ENCODE results near the gene TMEM59L. TPM values are rescaled to one million over a fixed set of nuclear protein-coding genes. Genes with fewer than 3 reads are reported as not detected.
"Not testable (repeated sequence)": the region's sequence is repeated elsewhere in the genome, so short reads cannot be mapped to it uniquely, and the experiment has no call there.

The TMEM59L gene
- polyA plus RNA-seq (2013, experiment 1 of 2; ENCODE audit: insufficient read length): 2.3 TPM
- 3.0 TPM for polyA plus RNA-seq (2013, experiment 2 of 2; ENCODE audit: insufficient read length)

DNA sequence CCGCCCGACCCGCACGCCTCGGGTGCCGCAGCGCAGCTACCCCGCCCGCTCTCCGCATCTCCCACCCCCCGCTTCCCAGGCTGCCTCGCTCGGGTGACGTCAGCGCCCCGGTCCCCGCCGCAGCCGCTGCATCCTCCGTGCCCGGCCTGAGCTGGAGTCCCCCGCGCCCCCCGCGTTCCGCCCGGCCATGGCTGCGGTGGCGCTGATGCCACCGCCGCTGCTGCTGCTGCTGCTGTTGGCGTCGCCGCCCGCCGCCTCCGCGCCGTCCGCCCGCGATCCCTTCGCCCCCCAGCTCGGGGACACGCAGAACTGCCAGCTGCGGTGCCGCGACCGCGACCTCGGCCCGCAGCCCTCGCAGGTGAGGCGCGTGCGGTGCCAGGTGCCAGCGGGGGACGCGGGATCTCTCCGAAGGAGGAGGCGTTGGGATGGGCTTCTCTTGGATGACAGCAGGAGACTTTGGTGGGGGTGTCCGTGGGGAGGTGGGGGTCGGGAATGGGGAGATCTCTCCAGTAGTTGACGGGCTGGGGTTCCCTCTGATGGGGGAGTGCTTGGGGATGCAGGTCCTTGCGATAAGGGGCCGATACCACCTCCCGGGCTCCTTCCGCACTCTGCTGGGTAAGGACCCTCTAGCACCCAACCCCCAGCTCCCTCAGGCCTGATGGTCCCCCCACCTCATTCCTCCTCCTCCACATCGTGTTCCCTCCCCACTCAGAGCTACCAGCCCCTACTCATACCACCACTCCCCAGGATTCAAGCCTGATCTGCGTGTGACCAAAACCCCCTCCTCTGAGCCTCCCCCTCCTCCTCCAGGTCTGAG, at the start of gene TMEM59L:
TMEM59L (plus strand) TSS at position 99 of the 817 bp plus-strand sequence; CDS start at position 188, 89 bp downstream.
- DNase-seq: no peak

DNA sequence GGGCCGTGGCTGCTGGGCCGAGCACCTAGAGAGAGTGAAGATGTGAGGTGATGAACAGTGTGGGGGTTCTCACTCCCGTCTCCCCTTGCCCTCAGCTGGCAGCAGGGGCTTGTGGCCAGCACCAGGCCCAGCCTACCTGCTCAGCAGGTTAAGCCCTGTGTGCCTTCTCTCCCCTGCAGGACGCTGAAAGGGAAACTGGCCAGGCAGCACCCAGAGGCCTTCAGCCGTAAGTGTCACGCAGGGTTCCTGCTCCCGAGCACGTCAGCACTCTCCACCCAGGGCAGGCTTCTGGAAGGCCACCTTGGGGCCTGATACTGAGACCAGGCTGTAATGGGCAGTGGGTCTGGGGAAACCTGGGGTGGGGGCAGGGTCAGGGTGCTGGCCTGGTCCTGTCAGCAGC, 45.7 kb upstream of the TMEM59L start:
- DNase-seq: no peak

DNA sequence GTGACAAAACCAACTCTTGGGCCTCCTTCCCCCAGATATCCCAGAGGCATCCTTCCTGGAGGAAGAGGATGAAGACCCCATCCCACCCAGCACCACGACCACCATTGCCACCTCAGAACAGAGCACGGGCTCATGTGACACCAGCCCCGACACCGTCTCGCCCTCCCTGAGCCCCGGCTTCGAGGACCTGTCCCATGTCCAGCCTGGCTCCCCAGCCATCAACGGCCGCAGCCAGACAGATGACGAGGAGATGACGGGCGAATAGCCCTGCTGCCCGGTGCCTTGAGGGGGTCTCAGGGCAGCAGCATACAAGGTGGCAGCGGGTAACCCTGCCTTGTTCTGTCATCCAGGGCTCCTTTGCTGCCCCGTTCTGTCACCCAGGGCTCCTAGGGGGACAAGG, 44.3 kb upstream of the TMEM59L start:
- DNase-seq: no peak

DNA sequence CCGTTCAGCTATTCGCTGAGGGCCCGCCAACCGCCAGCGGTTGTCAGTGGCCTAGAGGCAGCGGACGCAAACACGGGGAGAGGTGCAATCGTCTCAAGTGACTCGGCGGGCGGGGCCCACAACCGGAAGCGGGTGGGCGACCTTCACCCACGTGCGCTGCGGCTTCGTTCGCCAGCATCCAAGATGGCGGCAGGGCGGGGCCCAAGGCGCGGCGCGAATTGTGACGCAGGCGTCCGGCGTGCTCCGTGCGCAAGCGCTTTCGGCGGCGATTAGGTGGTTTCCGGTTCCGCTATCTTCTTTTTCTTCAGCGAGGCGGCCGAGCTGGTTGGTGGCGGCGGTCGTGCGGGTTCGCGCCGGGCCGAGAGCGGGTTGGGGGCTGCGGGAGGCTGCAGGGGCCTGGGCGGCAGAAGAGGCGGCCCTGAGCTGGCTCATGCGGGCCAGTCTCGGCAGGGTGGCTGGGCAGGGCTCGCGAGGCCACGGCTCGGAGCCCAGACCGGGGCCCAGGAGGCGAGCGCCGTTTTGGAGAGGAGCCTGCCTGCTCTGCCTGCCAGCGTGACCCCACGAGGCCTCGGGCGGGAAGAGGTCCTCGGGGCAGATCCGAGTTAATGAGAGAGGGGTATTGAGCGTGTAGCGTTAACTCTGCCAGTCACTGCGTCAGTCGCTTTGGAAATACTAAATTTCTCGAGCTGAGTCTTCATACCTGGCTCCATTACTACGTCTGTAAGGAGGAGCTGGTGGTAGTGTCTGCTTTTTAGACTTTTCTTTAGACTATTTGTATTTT, 40.9 kb upstream of the TMEM59L start, which contains the start of gene UBA52:
UBA52 (plus strand) TSS at position 294 of the 781 bp plus-strand sequence. CDS start 1,444 bp downstream, outside the sequence.
- DNase-seq: peak; percentile 96

DNA sequence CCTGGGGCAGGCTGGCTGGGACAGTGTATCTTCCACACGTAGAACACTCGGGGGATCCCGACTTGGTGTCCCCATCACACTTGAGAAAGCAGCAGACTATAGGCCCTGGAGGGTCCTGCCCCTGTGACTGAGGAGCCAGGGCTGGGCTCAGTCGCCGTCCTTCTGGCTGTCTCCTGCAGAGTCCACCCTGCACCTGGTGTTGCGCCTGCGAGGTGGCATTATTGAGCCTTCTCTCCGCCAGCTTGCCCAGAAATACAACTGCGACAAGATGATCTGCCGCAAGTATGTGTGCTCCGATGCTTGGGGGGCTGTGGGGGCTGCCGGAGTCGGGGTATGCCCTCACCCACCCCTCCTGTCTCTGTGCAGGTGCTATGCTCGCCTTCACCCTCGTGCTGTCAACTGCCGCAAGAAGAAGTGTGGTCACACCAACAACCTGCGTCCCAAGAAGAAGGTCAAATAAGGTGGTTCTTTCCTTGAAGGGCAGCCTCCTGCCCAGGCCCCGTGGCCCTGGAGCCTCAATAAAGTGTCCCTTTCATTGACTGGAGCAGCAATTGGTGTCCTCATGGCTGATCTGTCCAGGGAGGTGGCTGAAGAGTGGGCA, 37.9 kb upstream of the TMEM59L start:
- no peak for DNase-seq

DNA sequence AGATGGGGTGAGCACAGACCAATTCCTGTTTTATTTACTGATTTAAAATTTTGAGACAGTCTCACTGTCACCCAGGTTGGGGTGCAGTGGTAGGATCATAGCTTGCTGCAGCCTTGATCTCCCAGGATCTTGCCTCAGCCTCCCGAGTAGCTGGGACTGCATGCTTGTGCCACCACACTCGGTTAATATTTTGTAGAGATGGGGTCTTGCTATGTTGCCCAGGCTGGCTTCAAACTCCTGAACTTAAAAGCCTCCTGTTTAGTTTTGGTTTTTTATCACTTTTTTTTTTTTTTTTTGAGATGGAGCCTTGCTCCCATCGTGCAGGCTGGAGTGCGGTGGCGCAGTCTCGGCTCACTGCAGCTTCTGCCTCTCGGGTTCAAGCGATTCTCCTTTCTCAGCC, 36.3 kb upstream of the TMEM59L start:
- no peak for DNase-seq

DNA sequence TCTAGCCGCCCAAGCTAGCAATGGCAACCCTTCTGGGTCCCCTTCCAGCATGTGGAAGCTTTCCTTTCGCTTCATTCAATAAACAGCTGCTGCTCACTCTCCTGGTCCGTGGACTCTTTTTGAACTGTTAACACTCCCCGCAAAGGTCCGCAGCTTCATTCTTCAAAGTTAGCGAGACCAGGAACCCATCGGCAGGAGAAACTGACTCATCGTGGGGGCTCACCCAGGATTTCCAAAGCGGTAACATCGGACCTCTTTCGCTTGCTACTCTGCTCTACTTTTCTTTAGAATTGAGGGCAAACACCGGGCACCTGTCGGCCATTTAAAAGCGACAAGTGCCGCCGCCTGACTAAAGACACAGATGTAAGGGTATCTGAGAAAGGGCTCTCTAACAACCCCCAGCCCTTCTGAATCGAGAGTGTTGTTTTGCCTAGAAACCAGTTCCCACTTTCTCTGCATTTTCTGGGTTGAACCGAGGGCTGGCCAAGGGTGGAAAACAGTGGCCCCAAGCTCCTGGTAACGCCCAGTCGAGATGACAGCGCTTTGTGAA, 35.2 kb upstream of the TMEM59L start:
- DNase-seq: no peak

DNA sequence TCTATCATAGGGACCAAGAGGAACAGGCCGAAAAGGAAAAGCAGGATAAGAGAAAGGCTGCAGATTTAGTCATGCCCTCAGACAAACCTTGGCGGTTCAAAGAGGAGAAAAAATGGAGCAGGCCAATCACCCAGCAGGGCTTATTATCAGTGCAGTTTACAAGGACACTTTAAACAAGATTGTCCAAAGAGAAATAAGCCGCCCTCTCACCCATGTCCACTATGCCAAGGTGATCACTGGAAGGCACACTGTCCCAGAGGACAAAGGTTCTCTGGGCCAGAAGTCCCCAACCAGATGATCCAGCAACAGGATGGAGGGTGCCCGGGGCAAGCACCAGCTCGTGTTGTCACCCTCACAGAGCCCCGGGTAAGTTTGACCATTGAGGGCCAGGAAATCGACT, 32.4 kb upstream of the TMEM59L start:
- no peak for DNase-seq

DNA sequence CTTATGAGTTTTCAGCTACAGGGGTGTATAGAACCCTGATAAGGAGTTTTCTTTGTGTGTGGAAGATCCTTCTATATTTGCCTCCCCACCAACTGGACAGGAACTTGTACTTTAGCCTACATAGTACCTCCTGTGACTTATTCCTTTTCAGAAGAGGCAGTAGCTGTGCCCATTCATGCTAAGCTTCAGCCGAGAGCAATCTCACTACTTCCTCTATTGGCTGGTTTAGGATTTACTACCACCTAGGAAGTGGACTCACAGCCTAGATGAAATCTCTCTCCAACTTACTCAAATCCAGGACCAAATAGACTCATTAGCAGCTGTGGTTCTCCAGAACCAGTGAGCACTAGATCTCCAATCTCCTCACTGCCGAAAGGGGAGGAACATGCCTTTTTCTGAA, 26.4 kb upstream of the TMEM59L start:
- no peak for DNase-seq

DNA sequence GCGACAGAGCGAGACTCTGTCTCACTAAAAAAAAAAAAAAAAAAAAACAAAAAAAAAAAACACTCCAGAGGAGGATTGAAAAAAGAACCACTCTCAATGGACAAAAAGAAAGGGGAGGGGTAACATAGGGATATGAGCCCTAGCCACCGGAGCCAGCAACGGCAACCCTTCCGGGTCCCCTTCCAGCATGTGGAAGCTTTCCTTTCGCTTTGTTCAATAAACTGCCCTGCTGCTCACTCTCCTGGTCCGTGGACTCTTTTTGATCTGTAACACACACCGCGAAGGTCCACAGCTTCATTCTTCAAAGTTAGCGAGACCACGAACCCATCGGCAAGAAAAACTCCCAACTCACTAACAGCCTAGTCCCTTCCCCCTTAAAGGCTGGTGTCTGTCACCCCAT, 25.1 kb upstream of the TMEM59L start:
- DNase-seq: no peak

DNA sequence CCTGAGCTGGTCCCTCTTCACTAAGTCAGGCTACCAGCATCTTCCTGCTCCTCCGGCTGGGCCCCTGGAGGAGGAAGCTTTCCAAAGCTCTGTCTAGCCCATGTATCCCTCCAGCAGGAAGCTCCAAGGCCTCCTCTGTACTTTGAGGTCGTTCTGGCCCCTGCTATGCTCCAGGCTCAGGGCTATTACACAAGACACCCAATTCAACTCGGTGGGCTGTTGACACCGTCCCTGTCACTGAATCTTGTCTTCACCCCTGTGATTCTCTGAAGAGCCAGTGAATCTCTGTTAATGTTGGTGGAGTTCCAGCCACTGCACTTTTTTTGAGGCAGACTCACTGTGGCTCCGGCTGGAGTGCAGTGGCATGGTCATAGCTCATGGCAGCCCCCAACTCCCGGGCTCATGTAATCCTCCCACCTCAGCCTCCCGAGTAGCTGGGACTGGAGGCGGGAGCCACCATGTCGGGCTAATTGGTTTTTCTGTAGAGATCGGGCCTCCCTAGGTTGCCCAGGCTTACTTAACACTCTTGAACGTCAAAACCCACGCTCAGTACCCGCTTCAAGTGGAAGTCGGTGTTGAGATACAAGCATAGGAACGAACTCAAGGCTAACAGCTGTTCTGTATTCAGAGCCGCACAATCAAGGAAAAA, 24.6 kb upstream of the TMEM59L start:
- no peak for DNase-seq

DNA sequence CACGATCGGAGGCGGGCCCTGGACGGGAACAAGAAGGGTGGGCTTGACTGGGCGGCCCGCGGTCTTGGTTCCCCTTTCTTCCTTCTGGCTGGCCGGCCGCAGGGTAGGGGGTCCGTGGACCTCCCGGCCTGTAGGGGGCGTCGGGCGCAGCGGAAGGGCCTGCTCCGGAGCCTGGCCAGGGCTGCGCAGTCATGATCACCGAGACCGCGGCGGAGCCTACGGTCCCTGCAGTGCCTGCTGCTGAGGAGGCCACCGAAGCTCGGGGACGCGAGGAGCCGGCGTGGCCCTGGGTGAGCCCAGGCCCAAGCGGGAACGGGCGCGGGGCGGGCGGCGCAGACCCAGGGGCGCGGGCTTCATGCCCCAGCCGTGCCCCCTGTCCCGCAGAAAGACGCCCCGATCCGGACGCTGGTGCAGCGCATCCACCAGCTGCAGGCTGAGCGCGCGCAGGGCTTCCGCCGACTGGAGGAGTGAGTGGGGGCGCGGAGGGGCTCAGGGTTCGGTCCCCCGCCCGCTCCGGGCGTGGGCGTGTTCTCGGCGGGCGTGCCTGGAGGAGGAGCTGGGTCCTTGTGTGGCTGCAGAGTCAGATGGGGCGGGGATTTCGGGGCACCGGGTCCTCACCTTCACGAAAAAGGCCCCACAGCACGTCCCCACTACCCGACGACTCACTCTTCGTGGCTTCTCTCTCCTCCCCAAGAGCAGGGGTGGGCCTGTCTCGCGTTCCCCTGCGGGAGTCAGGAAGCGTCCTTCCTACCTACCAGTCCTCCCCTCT, 23.9 kb upstream of the TMEM59L start, which contains the start of gene REX1BD:
REX1BD (plus strand) TSS at position 188 of the 769 bp plus-strand sequence; CDS start at position 192, 4 bp downstream.
- peak; percentile 79 for DNase-seq

DNA sequence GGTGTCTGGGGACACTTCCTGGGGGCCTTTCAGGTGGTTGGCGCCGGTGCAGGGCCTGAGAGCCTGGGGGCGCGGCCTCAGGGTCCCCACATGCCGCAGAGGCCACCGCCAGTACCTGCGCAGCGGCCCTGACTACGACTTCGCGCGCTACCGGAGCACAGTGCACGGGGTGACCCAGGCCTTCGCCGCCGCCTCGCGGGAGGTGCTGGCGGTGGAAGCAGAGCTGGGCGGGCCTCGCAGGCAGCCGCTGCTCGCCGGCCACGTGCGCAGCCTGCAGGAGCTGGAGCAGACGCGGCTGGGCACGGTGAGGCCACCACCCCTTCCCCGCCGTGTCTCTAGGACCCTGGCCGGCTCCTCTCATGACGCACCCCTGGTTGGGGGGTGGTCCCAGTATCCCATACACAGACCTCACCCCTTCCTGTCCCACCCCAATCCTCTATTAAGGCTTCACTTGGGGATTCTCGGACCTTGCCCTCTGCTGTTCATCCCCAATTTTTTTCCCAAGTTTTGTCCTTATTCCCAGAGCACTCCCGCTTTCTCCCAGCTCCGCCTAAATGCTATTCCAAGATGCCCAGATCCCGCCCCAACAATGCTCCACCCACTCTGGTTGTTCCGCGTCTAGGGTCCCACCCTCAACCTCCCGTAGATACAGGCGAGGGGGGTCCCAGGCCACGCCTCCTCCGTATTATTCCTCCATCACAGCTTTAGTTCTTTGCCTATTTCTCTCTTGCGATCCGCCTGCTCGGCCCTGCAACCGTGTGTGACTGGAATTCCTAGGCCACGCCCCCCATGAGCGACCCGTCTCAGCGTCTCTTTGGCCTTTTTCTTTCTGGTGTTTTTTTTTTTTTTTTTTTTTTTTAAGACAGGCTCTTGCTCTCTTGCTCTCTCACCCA, 23.0 kb upstream of the TMEM59L start:
- peak; percentile 69 for DNase-seq

DNA sequence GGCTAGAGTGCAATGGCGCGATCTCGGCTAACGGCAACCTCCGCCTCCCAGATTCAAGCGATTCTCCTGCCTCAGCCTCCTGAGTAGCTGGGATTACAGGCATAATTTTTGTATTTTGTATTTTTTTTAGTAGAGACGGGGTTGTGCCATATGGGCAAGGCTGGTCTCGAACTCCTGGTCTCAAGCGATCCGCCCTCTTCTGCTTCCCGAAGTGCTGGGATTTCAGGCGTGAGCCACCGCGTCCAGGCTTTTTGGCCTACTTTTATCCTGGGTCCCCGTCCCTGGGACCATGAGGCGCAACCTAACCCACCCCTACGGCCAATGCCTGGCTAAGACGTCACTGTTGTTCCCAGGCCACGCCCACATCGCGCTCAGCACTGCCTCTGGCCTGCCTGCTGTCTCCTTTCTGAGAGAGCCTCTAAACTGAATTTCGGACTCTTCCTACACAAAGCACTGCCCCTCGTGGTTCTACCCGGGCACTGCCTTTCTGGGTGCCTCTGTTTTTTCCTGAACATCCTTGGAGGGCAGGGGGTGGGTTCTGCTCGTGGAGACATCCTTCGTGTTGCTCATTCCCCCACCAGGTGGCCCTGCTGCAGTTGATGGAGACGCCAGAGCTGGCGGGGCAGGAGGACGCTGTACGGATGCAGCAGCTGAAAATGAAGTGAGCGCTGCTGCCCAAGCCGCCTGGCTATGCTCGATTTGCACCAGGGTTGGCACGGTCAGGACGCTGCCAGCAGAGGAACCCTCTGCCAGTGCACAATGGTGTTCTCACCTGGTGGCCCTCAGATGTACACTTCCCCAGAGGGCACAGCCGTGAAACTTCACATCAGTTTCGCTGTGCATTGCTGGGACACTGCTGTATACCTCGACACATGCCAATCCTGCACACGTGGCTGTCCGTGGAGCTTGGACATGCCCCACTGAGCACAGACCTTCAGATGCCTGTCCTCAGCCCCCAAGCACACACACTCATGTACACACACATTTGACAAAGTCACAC, 22.1 kb upstream of the TMEM59L start:
- peak; percentile 83 for DNase-seq

DNA sequence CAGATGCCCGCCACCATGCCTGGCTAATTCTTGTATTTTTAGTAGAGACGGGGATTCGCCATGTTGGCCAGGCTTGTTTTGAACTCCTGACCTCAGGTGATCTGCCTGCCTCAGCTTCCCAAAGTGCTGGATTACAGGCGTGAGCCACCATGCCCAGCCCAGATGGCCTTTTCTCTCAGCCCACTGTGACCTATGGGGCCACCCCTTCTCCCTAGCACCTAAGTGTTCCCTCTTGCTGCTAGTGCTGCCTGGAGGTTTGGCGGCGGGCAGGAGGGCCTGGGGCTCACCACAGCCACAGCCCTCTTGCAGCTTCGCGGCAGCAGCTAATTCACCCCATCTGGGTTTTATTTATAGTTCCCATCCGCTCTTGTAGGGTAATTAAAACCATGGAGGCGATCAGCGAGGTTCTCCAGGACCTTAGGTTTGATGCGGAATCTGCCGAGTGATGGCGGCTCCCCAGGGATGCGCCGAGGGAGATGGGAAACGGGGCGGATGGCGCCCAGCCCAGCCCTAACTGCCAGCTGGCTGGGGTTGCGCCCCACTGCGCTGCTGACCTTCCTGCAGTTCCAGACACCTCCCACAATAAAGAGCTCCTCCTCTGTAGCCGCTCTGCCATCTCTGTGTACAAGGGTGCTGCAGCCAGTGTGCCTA, 20.8 kb upstream of the TMEM59L start:
- DNase-seq: peak; percentile 19

DNA sequence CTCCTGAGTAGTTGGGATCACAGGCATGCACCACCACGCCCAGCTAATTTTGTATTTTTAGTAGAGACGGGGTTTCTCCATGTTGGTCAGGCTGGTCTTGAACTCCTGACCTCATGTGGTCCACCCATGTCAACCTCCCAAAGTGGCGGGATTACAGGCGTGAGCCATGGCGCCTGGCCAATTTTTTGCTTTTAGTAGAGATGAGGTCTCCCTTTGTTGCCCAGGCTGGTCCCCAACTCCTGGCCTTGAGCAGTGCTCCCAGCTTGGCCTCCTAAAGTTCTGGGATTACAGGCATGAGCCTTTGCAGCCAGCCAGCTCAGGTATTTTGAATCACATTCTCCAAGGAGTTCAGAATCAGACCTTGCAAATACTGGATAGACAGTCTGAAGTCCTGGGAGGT, 19.9 kb upstream of the TMEM59L start:
- not testable (repeated sequence) for DNase-seq

DNA sequence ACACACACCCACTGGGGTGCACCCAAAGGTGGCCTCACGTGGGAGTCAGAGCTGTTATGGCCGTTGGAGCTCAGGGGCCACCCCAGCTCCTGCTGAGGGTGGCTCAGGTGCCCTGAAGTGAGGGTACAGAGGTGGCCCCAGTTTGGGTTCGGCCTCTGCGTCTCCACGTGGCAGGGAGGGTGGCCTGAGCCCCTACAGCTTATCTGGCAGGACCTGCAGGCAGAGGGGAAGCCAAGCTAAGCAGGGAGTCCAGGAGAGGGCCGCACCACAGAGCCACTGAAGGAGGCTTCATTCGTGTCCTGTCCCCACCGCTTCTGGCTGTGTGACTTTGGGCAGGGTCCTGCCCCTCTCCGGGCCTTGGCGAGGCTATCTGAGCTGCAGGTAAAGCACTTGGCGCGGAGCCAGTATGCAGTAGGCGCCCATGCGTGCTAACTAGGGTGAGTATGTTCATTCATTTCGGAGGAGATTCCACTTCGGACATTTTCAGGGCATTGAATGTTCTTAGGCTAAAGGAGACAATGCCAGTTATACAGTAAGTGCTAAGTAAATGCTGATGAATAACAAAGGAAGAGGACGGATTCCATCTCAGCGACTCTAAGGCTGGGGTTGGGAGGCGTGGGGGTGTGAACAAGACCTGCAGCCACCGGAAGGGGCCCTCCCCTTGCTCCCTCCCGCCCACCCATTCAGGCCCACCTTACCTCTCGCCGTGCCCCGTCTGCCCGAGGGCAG, 19.1 kb upstream of the TMEM59L start:
- no peak for DNase-seq
